CD4-positive, CD25-positive, alpha-beta regulatory T cell (primary cell): ENCODE data around the gene BICRA. TPM values are rescaled to one million over a fixed set of nuclear protein-coding genes. Genes with fewer than 3 reads are reported as not detected.
"Not testable (repeated sequence)": the region's sequence is repeated elsewhere in the genome, so short reads cannot be mapped to it uniquely, and the experiment has no call there.

Experiments
- ATAC-seq, 2 donors: fragments of 150-1000 bp; cut with Tn5 transposase; one replicate each; pipeline ENCODE4 v1.10.0; 2021; ENCODE audit warnings: low read depth in 2 of 2, moderate number of reproducible peaks in 2 of 2, moderate library complexity in 1 of 2
- DNase-seq, 3 donors: peaks; one replicate each; pipeline versions ENCODE4 v3.0.0 to v3.0.0-alpha.2; 2012 to 2022; ENCODE audit warnings: mixed read lengths in 1 of 3
- H3K27ac ChIP-seq: one replicate; pipeline ENCODE4 v1.7.0; 2013; ENCODE audit warnings: mild to moderate bottlenecking, low read length; ENCODE audit not compliant: insufficient read depth, poor library complexity, severe bottlenecking
- H3K27me3 ChIP-seq: one replicate; pipeline ENCODE4 v1.7.0; 2013; ENCODE audit warnings: low read length; ENCODE audit not compliant: control insufficient read depth, insufficient read depth
- H3K36me3 ChIP-seq: one replicate; pipeline ENCODE4 v1.7.0; 2013; ENCODE audit warnings: mild to moderate bottlenecking, low read length, moderate library complexity; ENCODE audit not compliant: control insufficient read depth, insufficient read depth
- H3K4me1 ChIP-seq: 2 replicates; pipeline ENCODE4 v1.7.0; 2013; ENCODE audit warnings: mild to moderate bottlenecking, low read length; ENCODE audit not compliant: insufficient read depth, control insufficient read depth, poor library complexity, severe bottlenecking
- H3K4me3 ChIP-seq: one replicate; pipeline ENCODE4 v1.7.0; 2013; ENCODE audit warnings: low read depth, mild to moderate bottlenecking, low read length, moderate library complexity
- H3K9me3 ChIP-seq, 2 experiments: 1 replicate in 1 of 2; 2 replicates in 1 of 2; pipeline ENCODE4 v1.7.0; 2013; ENCODE audit warnings: low read length in 2 of 2, mild to moderate bottlenecking in 1 of 2, moderate library complexity in 1 of 2; ENCODE audit not compliant: control insufficient read depth in 2 of 2
- H3K27ac Mint-ChIP-seq, 3 donors: one replicate each; pipeline ENCODE4 v1.8.0; 2020 to 2022; ENCODE audit warnings: mild to moderate bottlenecking in 3 of 3, mixed read lengths in 3 of 3, moderate library complexity in 2 of 3
- H3K27me3 Mint-ChIP-seq: one replicate; pipeline ENCODE4 v1.8.0; 2022; ENCODE audit warnings: mild to moderate bottlenecking, mixed read lengths
- H3K36me3 Mint-ChIP-seq: one replicate; pipeline ENCODE4 v1.8.0; 2020; ENCODE audit warnings: mixed read lengths
- H3K4me1 Mint-ChIP-seq, 4 donors: one replicate each; pipeline ENCODE4 v1.8.0; 2020 to 2022; ENCODE audit warnings: mixed read lengths in 4 of 4, mild to moderate bottlenecking in 1 of 4
- H3K4me3 Mint-ChIP-seq, 4 donors: one replicate each; pipeline ENCODE4 v1.8.0; 2020 to 2022; ENCODE audit warnings: mild to moderate bottlenecking in 4 of 4, mixed read lengths in 4 of 4, moderate library complexity in 3 of 4
- H3K9me3 Mint-ChIP-seq, 7 donors: one replicate each; pipeline ENCODE4 v1.8.0; 2020 to 2022; ENCODE audit warnings: mixed read lengths in 7 of 7, mild to moderate bottlenecking in 3 of 7, moderate library complexity in 2 of 7
- polyA plus RNA-seq, 4 donors: library from polyadenylated mRNA; unstranded; fragments of 300-500 nt; fragmentation: Illumina TruSeq; gene quantifications; one replicate each; pipeline ENCODE4 v1.2.3, GENCODE V29; 2021
- total RNA-seq: library from RNA; stranded (reverse); gene quantifications from one replicate; pipeline ENCODE4 v1.2.3, GENCODE V29; 2022

BICRA gene
- total and polyA plus RNA-seq, 5 donors from 2014 or later: 0.25 to 43.8 (median 0.52) TPM

DNA sequence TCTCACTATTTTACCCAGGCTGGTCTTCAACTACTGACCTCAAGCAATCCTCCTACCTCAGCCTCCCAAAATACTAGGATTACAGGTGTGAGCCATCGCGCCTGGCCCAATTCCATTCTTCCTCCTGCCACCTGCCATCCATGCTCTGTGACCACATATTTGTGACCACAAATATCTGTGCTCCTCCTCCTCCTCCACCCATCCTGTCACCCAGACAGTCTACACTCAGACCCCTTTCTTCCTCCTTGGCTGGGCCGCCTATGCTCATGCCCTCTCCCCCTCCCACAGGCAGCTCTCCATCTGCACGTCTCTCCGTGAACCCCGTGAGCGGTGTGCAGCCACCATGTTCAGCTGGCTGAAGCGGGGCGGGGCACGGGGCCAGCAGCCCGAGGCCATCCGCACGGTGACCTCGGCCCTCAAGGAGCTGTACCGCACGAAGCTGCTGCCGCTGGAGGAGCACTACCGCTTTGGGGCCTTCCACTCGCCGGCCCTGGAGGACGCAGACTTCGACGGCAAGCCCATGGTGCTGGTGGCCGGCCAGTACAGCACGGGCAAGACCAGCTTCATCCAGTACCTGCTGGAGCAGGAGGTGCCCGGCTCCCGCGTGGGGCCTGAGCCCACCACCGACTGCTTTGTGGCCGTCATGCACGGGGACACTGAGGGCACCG lies 107.5 kb downstream of the BICRA start:
- Histone ChIP-seq H3K4me1 (peaks cover 5% of the 10 kb centered on the region), H3K27ac (no peak overlapping the region), H3K4me3 (no peak overlapping the region), H3K9me3 (peaks cover 0 to 2% of the 10 kb centered on the region in 2 experiments), H3K36me3 (no peaks in the 10 kb centered on the region), H3K27me3 (peaks cover 8% of the 10 kb centered on the region)
- peaks cover 30% of the 10 kb centered on the region for H3K27me3 Mint-ChIP-seq
- DNase-seq (no peak), ATAC-seq (no peak)
- H3K4me1 Mint-ChIP-seq: peaks cover 0 to 10% (median 4%) of the 10 kb centered on the region in 4 donors
- no peak overlapping the region for H3K27ac Mint-ChIP-seq
- peaks cover 0 to 15% (median 0%) of the 10 kb centered on the region in 7 donors for H3K9me3 Mint-ChIP-seq
- H3K36me3 Mint-ChIP-seq: no peaks in the 10 kb centered on the region
- H3K4me3 Mint-ChIP-seq: no peak overlapping the region

DNA sequence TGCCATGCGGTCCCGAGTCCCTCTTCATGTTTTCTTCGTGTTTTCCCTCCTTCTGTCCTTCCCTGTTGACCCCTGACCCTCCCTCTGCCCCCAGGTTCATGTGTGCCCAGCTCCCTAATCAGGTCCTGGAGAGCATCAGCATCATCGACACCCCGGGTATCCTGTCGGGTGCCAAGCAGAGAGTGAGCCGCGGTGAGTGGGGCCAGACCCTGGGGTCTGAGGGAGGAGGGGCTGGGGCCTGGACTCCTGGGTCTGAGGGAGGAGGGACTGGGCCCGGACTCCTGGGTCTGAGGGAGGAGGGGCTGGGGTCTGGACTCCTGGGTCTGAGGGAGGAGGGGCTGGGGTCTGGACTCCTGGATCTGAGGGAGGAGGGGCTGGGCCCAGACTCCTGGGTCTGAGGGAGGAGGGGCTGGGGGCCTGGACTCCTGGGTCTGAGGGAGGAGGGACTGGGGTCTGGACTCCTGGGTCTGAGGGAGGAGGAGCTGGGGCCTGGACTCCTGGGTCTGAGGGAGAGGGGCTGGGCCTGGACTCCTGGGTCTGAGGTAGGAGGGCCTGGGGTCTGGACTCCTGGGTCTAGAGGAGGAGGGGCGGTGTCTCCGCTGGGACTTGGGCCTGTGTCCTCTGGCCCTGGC lies 109.6 kb downstream of the BICRA start:
- H3K4me1 ChIP-seq, H3K4me3 Mint-ChIP-seq, H3K27me3 ChIP-seq, H3K36me3 ChIP-seq, H3K36me3 Mint-ChIP-seq, ATAC-seq, H3K4me1 Mint-ChIP-seq, H3K27ac ChIP-seq, DNase-seq, H3K4me3 ChIP-seq, H3K9me3 ChIP-seq, H3K27ac Mint-ChIP-seq: not testable (repeated sequence)
- Mint-ChIP-seq H3K9me3 (peaks cover 0 to 15% (median 0%) of the 10 kb centered on the region in 7 donors), H3K27me3 (peaks cover 23% of the 10 kb centered on the region)

DNA sequence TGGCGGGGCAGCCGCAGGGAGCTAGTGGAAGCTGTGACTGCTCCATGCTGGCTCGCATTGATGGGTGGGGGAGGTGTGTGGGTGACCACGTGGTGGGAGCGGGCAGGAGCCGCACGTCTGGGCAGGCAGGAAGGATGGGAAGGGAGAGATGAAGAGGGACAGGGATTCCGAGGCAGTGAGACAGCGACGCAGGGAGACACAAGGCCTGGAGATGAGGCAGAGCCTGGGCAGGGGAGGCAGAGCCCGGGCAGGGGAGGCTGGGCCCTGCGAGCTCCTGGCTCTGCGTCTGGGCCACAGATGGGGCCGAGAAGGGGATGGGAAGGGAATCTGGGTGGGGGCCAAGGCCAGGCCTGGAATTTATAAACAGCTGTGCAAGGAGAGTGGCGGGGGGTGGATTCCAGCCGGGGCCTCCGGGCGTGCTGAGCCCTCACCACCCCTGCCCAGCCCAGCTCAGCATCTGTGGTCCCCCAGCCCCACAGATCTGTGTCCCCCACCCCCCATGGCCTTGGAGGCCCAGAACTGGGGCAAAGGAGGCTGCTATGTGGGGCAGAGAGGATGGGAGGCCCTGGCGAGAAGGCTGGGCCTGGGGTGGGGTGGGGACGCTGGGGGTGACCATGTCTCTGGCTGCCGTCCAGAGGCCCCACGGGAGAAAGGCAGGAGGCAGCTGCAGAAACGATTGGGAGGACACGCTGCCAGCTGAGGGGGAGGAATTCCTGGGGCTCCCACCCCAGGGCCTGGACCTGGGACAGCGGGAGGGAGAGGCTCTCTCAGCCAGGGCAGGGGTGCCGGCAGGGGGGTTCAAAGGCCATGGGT lies 110.3 kb downstream of the BICRA start:
- peaks cover 16% of the 10 kb centered on the region for H3K27me3 Mint-ChIP-seq
- H3K9me3 Mint-ChIP-seq: peaks cover 0 to 9% (median 0%) of the 10 kb centered on the region in 7 donors
- Histone ChIP-seq H3K4me3 (no peak overlapping the region), H3K27me3 (peaks cover 2% of the 10 kb centered on the region), H3K4me1 (no peaks in the 10 kb centered on the region), H3K9me3 (peaks cover 0 to under 1% of the 10 kb centered on the region in 2 experiments), H3K36me3 (no peaks in the 10 kb centered on the region), H3K27ac (no peak overlapping the region)
- ATAC-seq (no peak), DNase-seq (no peak)
- H3K36me3 Mint-ChIP-seq: no peaks in the 10 kb centered on the region
- H3K4me1 Mint-ChIP-seq: peaks cover 0 to under 1% (median 0%) of the 10 kb centered on the region in 4 donors
- no peak overlapping the region for H3K27ac Mint-ChIP-seq
- no peak overlapping the region for H3K4me3 Mint-ChIP-seq

DNA sequence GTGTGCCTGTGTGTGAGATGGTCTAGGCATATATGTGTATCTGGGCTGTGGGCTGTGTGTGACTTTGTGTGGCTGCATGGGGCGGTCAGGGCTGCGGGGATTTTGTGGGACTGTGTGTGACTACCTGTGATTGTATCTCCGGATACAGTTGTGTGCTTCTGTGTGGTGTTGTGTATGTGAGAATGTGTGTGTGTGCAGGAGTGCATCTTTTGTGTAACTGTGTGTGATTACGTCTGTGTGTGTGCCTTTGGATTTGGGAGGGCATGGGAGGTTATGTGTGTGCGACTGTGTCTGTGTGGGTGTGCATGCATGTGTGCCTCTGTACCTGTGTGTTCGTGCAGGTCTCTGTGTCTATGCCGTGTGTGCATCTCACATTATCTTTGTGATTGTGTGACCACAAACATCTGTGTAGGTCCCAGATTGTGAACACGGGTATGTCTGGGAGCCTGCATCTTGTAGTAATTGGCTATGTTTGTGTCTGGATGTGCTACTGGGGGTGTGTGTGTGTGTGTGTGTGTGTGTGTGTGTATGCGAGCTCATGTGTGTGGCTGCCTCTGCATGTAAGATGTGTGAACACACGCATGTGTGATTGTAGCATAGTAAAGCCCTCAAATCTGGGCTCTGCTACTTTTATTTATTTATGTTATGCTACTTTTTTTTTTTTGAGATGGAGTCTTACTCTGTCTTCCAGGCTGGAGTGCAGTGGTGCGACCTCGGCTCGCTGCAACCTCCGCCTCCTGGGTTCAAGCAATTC lies 111.9 kb downstream of the BICRA start:
- H3K36me3 ChIP-seq: no peaks in the 10 kb centered on the region
- Mint-ChIP-seq H3K27me3 (peaks cover under 1% of the 10 kb centered on the region), H3K4me3 (no peak overlapping the region), H3K36me3 (no peaks in the 10 kb centered on the region), H3K27ac (no peak overlapping the region), H3K9me3 (no peaks in the 10 kb centered on the region), H3K4me1 (no peaks in the 10 kb centered on the region)
- ATAC-seq (no peak), DNase-seq (no peak)
- no peaks in the 10 kb centered on the region for H3K4me1 ChIP-seq
- H3K9me3 ChIP-seq: no peaks in the 10 kb centered on the region
- H3K4me3 ChIP-seq: no peak overlapping the region
- no peak overlapping the region for H3K27ac ChIP-seq
- H3K27me3 ChIP-seq: no peaks in the 10 kb centered on the region

DNA sequence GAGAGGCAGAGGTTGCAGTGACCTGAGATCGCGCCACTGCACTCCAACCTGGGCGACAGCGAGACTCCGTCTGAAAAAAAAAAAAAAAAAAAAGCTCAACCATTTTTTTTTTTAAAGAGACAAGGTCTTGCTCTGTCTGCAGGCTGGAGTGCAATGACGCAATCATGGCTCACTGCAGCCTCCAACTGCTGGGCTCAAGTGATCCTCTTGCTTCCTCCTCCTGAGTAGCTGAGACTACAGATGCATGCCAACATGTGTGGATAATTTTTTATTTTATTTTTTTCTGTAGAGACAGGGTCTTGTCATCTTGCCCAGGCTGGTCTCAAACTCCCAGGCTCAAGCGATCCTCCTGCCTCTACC lies 114.6 kb downstream of the BICRA start:
- Mint-ChIP-seq H3K27ac (no peak overlapping the region), H3K4me3 (no peak overlapping the region), H3K27me3 (peaks cover 15% of the 10 kb centered on the region), H3K4me1 (peaks cover 0 to 3% (median 0%) of the 10 kb centered on the region in 4 donors), H3K9me3 (no peaks in the 10 kb centered on the region), H3K36me3 (no peaks in the 10 kb centered on the region)
- Histone ChIP-seq H3K9me3 (no peaks in the 10 kb centered on the region), H3K27ac (no peak overlapping the region), H3K36me3 (no peaks in the 10 kb centered on the region), H3K27me3 (no peaks in the 10 kb centered on the region), H3K4me1 (no peaks in the 10 kb centered on the region), H3K4me3 (no peak overlapping the region)
- DNase-seq (no peak), ATAC-seq (no peak)

DNA sequence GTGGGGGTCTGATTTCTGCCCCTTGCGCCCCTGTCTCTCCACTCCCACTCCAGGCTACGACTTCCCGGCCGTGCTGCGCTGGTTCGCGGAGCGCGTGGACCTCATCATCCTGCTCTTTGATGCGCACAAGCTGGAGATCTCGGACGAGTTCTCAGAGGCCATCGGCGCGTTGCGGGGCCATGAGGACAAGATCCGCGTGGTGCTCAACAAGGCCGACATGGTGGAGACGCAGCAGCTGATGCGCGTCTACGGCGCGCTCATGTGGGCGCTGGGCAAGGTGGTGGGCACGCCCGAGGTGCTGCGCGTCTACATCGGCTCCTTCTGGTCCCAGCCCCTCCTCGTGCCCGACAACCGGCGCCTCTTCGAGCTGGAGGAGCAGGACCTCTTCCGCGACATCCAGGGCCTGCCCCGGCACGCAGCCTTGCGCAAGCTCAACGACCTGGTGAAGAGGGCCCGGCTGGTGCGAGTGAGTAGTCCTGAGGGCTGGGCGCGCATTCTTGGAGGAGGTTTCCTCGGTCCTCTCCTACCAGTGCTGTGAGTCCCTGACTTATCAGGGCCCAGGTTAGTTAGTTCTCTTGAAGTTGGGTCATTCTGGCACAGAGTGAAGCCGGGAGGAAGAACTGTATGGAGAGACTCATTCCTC lies 116.9 kb downstream of the BICRA start:
- peaks cover 36% of the 10 kb centered on the region for H3K27me3 Mint-ChIP-seq
- Histone ChIP-seq H3K27ac (no peak overlapping the region), H3K4me3 (no peak overlapping the region), H3K27me3 (peaks cover 4% of the 10 kb centered on the region), H3K4me1 (peaks cover 14% of the 10 kb centered on the region), H3K9me3 (no peaks in the 10 kb centered on the region), H3K36me3 (no peaks in the 10 kb centered on the region)
- no peaks in the 10 kb centered on the region for H3K36me3 Mint-ChIP-seq
- no peak for DNase-seq
- H3K4me3 Mint-ChIP-seq: no peak overlapping the region
- peaks cover 0 to 21% (median 8%) of the 10 kb centered on the region in 4 donors for H3K4me1 Mint-ChIP-seq
- no peak for ATAC-seq
- H3K27ac Mint-ChIP-seq: no peak overlapping the region
- peaks cover 0 to 2% (median 0%) of the 10 kb centered on the region in 7 donors for H3K9me3 Mint-ChIP-seq

DNA sequence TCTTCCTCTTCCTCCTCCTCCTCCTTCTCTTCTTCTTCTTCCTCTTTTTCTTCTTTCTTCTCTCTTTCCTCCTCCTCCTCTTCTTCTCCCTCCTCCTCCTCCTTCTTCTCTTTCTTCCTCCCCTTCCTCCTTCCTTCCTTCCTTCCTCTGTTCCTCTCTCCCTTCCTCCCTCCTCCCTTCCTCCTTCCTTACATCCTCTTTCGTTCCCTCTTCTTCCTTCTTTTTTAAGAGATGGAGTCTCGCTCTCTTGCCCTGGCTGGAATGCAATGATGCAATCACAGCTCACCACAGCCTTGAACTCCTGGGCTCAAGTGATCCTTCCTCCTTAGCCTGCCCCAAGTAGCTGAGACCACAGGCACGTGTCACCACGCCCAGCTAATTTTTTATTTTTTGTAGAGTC lies 117.5 kb downstream of the BICRA start:
- no peaks in the 10 kb centered on the region for H3K36me3 Mint-ChIP-seq
- H3K27ac Mint-ChIP-seq: peak overlapping the region in 1 of 3 donors; percentile 49
- peaks cover 0 to 21% (median 9%) of the 10 kb centered on the region in 4 donors for H3K4me1 Mint-ChIP-seq
- H3K4me3 Mint-ChIP-seq: no peak overlapping the region
- Histone ChIP-seq H3K4me3 (no peak overlapping the region), H3K9me3 (no peaks in the 10 kb centered on the region), H3K27me3 (peaks cover 4% of the 10 kb centered on the region), H3K4me1 (peaks cover 14% of the 10 kb centered on the region), H3K27ac (no peak overlapping the region), H3K36me3 (no peaks in the 10 kb centered on the region)
- H3K9me3 Mint-ChIP-seq: peaks cover 0 to 3% (median 0%) of the 10 kb centered on the region in 7 donors
- peaks cover 41% of the 10 kb centered on the region for H3K27me3 Mint-ChIP-seq
- DNase-seq (no peak), ATAC-seq (no peak)
